GM12875 (cell line): ENCODE data around the gene ISOC1.

Source experiments
- H3K4me3 ChIP-seq: one replicate; pipeline ENCODE4 v1.5.1; 2011; ENCODE audit warnings: low read depth, low read length, control low read depth
- CTCF ChIP-seq: IDR thresholded peaks from 2 replicates; pipeline ENCODE4 v1.5.1; 2011; ENCODE audit warnings: low read depth, mild to moderate bottlenecking, control low read depth, inconsistent platforms, low read length, moderate library complexity, borderline replicate concordance; ENCODE audit not compliant: insufficient read depth

ISOC1 gene

DNA sequence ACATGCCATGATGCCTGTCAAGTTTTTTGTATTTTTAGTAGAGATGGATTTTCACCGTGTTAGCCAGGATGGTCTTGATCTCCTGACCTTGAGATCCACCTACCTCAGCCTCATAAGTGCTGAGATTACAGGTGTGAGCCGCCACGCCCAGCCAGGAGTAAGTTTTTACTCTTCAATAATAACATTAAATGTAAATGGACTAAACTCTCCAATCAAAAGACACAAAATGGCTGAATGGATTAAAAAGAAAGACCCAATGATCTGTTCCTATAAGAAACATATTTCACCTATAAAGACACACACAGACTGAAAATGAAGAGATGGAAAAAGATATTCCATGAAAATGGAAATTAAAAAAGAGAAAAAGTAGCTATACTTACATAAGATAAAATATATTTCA is 37.2 kb upstream of the ISOC1 start:
- no peak for TF ChIP-seq CTCF

DNA sequence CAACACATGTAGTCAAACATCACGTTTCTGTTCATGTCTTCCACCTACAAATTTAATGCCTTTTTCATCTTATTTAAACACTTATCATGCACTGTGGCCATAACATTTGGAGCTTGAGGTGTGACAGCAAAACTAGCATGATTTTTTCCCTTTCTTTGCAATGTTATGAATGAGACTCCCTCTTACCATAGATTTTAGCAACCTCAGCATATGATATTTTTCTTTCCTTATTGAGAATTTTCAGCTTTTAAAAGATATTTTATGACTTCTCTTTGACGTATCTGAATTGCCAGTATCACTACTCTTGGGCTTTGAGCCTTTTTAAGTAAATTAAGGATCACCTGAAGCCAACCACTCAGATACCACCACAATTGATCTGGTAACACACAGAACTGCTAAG is 32.7 kb upstream of the ISOC1 start:
- no peak for TF ChIP-seq CTCF

More for the DNA sequence above, 37.2 kb upstream of the ISOC1 start:
- H3K4me3 ChIP-seq = no peak overlapping the region

GRCh38 chr5:129063483-129064113 is 31.0 kb upstream of the ISOC1 start:
- TF ChIP-seq CTCF = no peak
- no peak overlapping the region for H3K4me3 ChIP-seq

More for the DNA sequence above, 32.7 kb upstream of the ISOC1 start:
- H3K4me3 ChIP-seq = no peak overlapping the region

GRCh38 chr5:129065721-129066120 is 28.8 kb upstream of the ISOC1 start:
- no peak for TF ChIP-seq CTCF
- H3K4me3 ChIP-seq = no peak overlapping the region

DNA sequence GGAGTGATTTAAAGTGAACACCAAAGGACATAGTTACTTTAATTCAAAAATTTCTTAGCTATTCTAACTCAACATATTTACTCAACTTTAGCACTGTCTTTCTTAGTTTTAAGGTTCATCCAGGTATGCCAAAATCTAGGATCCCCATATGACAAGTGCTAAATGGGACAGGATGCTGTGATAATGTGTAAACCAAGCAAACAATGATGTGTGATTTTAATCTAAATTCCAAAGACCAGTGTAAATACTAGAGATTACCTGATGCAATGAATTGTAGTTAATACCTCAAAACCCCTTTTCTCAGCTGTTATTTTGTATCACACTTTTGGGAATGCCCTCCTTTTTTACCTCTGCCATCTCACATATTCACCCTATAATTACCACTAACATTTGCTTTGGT is 26.8 kb upstream of the ISOC1 start:
- no peak for TF ChIP-seq CTCF
- no peak overlapping the region for H3K4me3 ChIP-seq

GRCh38 chr5:129069292-129069691 is 25.3 kb upstream of the ISOC1 start:
- no peak overlapping the region for H3K4me3 ChIP-seq
- TF ChIP-seq CTCF = no peak

DNA sequence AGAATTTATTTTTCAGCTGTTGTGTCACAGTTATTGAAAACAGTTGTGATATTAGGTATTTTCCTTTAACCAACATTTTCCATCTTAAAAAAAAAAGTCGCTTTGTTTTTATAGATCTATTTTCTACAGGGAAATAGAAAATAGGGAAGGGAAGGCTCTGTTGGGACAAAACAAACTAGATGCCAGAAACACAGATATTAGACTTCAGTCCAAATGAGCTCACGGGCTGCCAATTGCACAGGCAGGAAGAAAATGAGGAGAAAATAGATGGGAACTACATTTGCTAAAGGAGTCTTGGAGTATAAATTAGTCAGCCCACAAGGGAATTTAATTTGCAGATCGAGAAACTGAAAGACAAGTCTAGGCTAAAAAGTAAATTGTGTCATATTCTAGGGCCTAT is 21.4 kb upstream of the ISOC1 start:
- H3K4me3 ChIP-seq = no peak overlapping the region
- TF ChIP-seq CTCF = no peak
